NCI-H146 treated with DMSO at 0.1 percent for 48 hours (cell line): ENCODE measurements around the gene COMMD7.

ENCODE experiments used
- DNase-seq: peaks from one replicate; lab custom pipeline; 2025; ENCODE audit not compliant: unreplicated experiment; lab: John Stamatoyannopoulos, UW

Gene COMMD7

GRCh38 chr20:32743237-32744112 is at the start of gene COMMD7:
COMMD7 (minus strand) TSS chr20:32743467; CDS start chr20:32743391, 76 bp downstream.
- peak; percentile 72 for DNase-seq

GRCh38 chr20:32792731-32793458 is 49.6 kb upstream of the COMMD7 start:
- DNase-seq, result no peak

- DNase-seq, result no peak
Measured at GRCh38 chr20:32792316-32792715, 49.0 kb upstream of the COMMD7 start.

- DNase-seq, result no peak
Measured at GRCh38 chr20:32790751-32791057, 47.4 kb upstream of the COMMD7 start.

- DNase-seq, result peak; percentile 43
Measured at GRCh38 chr20:32789896-32790750, 46.9 kb upstream of the COMMD7 start.

GRCh38 chr20:32787168-32787567 is 43.9 kb upstream of the COMMD7 start:
- DNase-seq, result no peak

GRCh38 chr20:32786059-32786760 is 42.9 kb upstream of the COMMD7 start:
- no peak for DNase-seq

GRCh38 chr20:32784369-32785080 is 41.3 kb upstream of the COMMD7 start:
- DNase-seq, result no peak

GRCh38 chr20:32780749-32781655 is 37.7 kb upstream of the COMMD7 start:
- DNase-seq, result peak; percentile 98

- no peak for DNase-seq
Measured at GRCh38 chr20:32780278-32780677, 37.0 kb upstream of the COMMD7 start.

GRCh38 chr20:32779500-32780211 is 36.4 kb upstream of the COMMD7 start:
- DNase-seq, result no peak

- DNase-seq, result no peak
Measured at GRCh38 chr20:32777177-32777956, 34.1 kb upstream of the COMMD7 start.

- no peak for DNase-seq
Measured at GRCh38 chr20:32775336-32775991, 32.2 kb upstream of the COMMD7 start.

GRCh38 chr20:32773855-32774254 is 30.6 kb upstream of the COMMD7 start:
- no peak for DNase-seq

GRCh38 chr20:32773223-32773622 is 30.0 kb upstream of the COMMD7 start:
- no peak for DNase-seq

GRCh38 chr20:32772046-32772445 is 28.8 kb upstream of the COMMD7 start:
- DNase-seq, result no peak
